ENCODE measurements around the gene GFER. TPM values are rescaled to one million over a fixed set of nuclear protein-coding genes. Genes with fewer than 3 reads are reported as not detected.

The GFER gene
- total and polyA plus RNA-seq, 2 donors (not counting 1 experiment from before 2014, with no cell fraction given) = 15.6 to 30.4 TPM

DNA sequence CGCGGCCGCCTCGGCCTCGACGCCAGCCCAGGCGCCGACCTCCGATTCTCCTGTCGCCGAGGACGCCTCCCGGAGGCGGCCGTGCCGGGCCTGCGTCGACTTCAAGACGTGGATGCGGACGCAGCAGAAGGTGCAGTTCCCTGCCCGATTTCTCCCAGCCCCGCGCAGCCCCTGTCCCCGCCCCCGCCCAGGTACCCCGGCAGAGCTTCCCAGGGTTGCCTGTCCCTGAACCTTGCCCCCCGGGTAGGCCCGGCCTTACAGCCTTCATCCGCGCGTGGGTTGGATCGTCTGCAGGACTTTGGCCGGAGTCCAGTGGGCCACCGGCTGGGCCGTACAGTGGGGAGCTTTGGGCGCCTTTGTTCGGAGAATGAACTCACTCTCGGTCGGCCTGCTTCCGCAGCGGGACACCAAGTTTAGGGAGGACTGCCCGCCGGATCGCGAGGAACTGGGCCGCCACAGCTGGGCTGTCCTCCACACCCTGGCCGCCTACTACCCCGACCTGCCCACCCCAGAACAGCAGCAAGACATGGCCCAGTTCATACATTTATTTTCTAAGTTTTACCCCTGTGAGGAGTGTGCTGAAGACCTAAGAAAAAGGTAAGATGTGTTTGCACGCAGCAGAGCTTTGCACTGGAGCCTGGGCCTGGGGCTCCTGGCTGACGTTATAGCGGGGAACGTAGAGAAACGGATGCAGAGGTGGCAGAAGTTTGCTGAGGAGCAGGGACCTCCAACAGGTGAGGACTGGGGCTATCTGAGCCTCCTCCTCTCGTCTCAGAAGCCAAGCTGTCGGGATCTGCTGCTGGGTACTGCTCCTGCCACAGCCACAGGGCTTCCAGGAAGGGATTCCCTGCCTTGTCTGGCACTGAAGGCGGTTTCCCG lies 593 bp downstream of the GFER start:
- CTCF ChIA-PET = interaction anchor here (0.6 to 1.4 kb wide), 4 partner anchors 11 to 331 kb away, joined by 3 to 4 read pairs (median 4); partner anchors contain the start of genes RPS2 and TBL3
- WGBS (ENCODE audit: insufficient coverage) = 16% methylated on average over 56 of the region's 58 CpGs
- H3K27ac Mint-ChIP-seq = peak overlapping the region; percentile 61
- Histone ChIP-seq H3K79me2 (ENCODE audit: control insufficient read depth, insufficient read depth, low read length) (no peaks in the 10 kb centered on the region), H4K20me1 (ENCODE audit: control insufficient read depth, insufficient read depth, low read length, poor library complexity, severe bottlenecking) (no peaks in the 10 kb centered on the region), H3K9ac (ENCODE audit: low read length) (peak overlapping the region; percentile 76), H3K9me3 (ENCODE audit: control extremely low read depth in 1 of 3, control insufficient read depth in 2 of 3, insufficient read depth in 1 of 3, low read length in 2 of 3) (peaks cover 0 to under 1% (median 0%) of the 10 kb centered on the region in 3 donors), H3K27me3 (replicated peaks in 1 of 4; ENCODE audit: control extremely low read depth in 1 of 4, control insufficient read depth in 3 of 4, insufficient read depth in 4 of 4, low read length in 3 of 4) (peaks cover 0 to 34% (median 19%) of the 10 kb centered on the region in 4 experiments), H3K4me1 (ENCODE audit: control insufficient read depth in 2 of 2, insufficient read depth in 2 of 2, low read length in 2 of 2) (peaks cover 16 to 38% of the 10 kb centered on the region in 2 donors), H3K27ac (ENCODE audit: low read length in 2 of 2) (peak overlapping the region; percentile 10 to 66), H3K4me2 (replicated peaks; ENCODE audit: low read depth, low read length, poor library complexity, severe bottlenecking) (peak overlapping the region; percentile 98), H2AFZ (ENCODE audit: insufficient read depth, low read depth, low read length, poor library complexity, severe bottlenecking) (peak overlapping the region; percentile 88), H3K36me3 (replicated peaks in 1 of 2; ENCODE audit: control extremely low read depth in 1 of 2, control insufficient read depth in 1 of 2, extremely low read depth in 1 of 2, insufficient read depth in 2 of 2, low read length in 1 of 2) (peaks cover 0 to 10% of the 10 kb centered on the region in 2 experiments), H3K4me3 (ENCODE audit: control extremely low read depth in 1 of 5, extremely low read depth in 1 of 5, insufficient read depth in 1 of 5, low read depth in 2 of 5, low read length in 4 of 5) (peak overlapping the region; percentile 3 to 78 (median 62))
- TF ChIP-seq EZH2 (IDR thresholded peaks at IDR 0.05; ENCODE audit: borderline replicate concordance, insufficient read depth, low read depth, low read length, poor library complexity, severe bottlenecking) = no peak
- TF ChIP-seq, protein P1, sequence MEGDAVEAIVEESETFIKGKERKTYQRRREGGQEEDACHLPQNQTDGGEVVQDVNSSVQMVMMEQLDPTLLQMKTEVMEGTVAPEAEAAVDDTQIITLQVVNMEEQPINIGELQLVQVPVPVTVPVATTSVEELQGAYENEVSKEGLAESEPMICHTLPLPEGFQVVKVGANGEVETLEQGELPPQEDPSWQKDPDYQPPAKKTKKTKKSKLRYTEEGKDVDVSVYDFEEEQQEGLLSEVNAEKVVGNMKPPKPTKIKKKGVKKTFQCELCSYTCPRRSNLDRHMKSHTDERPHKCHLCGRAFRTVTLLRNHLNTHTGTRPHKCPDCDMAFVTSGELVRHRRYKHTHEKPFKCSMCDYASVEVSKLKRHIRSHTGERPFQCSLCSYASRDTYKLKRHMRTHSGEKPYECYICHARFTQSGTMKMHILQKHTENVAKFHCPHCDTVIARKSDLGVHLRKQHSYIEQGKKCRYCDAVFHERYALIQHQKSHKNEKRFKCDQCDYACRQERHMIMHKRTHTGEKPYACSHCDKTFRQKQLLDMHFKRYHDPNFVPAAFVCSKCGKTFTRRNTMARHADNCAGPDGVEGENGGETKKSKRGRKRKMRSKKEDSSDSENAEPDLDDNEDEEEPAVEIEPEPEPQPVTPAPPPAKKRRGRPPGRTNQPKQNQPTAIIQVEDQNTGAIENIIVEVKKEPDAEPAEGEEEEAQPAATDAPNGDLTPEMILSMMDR (IDR thresholded peaks at IDR 0.05) = no peak
- peaks cover 6% of the 10 kb centered on the region for H3K27me3 Mint-ChIP-seq
- H3K9me3 Mint-ChIP-seq (ENCODE audit: insufficient read depth) = no peaks in the 10 kb centered on the region
- DNase-seq = no peak
- peak overlapping the region; percentile 88 for H3K4me3 Mint-ChIP-seq
- ATAC-seq (ENCODE audit: low read depth) = peak; percentile 13
- intact Hi-C loops (cut with micrococcal nuclease) = loop anchor here (1.0 kb wide), 1 partner anchor 25 kb away; the partner anchor contains the start of gene ZNF598
- POLR2A ChIA-PET = interaction anchor here (0.7 to 3.5 kb wide), 7 partner anchors 13 to 504 kb away, joined by 3 to 15 read pairs (median 4); partner anchors contain the start of genes RPS2 and TBL3
- H3K4me1 Mint-ChIP-seq = peaks cover 33% of the 10 kb centered on the region
